OCI-LY7 (cell line): ENCODE measurements around the gene ZBTB3. TPM values are rescaled to one million over a fixed set of nuclear protein-coding genes. Genes with fewer than 3 reads are reported as not detected.
A peak's percentile ranks its signal among the peaks of the same experiment; 100 is the strongest.
"Not testable (repeated sequence)": the region's sequence is repeated elsewhere in the genome, so short reads cannot be mapped to it uniquely, and the experiment has no call there.

Experiments used
- BruUV-seq: library from RNA; stranded (reverse); fragments of 400-500 nt; replicated peaks from 2 replicates; lab custom pipeline; 2021; lab: Mats Ljungman, UMichigan
- CTCF ChIA-PET: fragments of 300-600 bp; sonication (Branson Sonifier 250); formaldehyde crosslinking; loops from one replicate; lab custom pipeline; 2022; ENCODE audit warnings: antibody characterized with exemption; ENCODE audit not compliant: unreplicated experiment; lab: Charles Lee
- POLR2A ChIA-PET: fragments of 300-600 bp; sonication (Branson Sonifier 250); formaldehyde crosslinking; loops from one replicate; lab custom pipeline; 2022; ENCODE audit warnings: antibody characterized with exemption; lab: Charles Lee
- DNase-seq: peaks from one replicate; pipeline ENCODE4 v3.0.0-alpha.2; 2015; ENCODE audit warnings: low spot score
- H2AFZ ChIP-seq: fragments of 200-600 bp; sonication (generic), shearing (Covaris generic); 2 replicates; pipeline ENCODE4 v1.6.1; 2014; ENCODE audit warnings: mild to moderate bottlenecking, antibody characterized with exemption, low read length, moderate library complexity
- H3K27ac ChIP-seq: fragments of 200-600 bp; sonication (generic); 2 replicates; pipeline ENCODE4 v1.5.1; 2014; ENCODE audit warnings: mixed run types, low read depth, mild to moderate bottlenecking, moderate library complexity, low read length, inconsistent platforms; ENCODE audit not compliant: poor library complexity, severe bottlenecking
- H3K36me3 ChIP-seq: fragments of 200-600 bp; sonication (generic); 2 replicates; pipeline ENCODE4 v1.6.1; 2014; ENCODE audit warnings: mild to moderate bottlenecking, antibody characterized with exemption, low read length, moderate library complexity, mixed read lengths; ENCODE audit not compliant: insufficient read depth
- H3K4me1 ChIP-seq: fragments of 200-600 bp; sonication (generic); 2 replicates; pipeline ENCODE4 v1.5.1; 2014; ENCODE audit warnings: mild to moderate bottlenecking, low read length; ENCODE audit not compliant: insufficient read depth, poor library complexity, severe bottlenecking
- H3K4me2 ChIP-seq: fragments of 200-600 bp; sonication (generic); 2 replicates; pipeline ENCODE4 v1.6.1; 2014; ENCODE audit warnings: mild to moderate bottlenecking, low read length
- H3K4me3 ChIP-seq: fragments of 200-600 bp; sonication (generic); 2 replicates; pipeline ENCODE4 v1.5.1; 2014; ENCODE audit warnings: mild to moderate bottlenecking, low read depth, low read length; ENCODE audit not compliant: poor library complexity, severe bottlenecking
- H3K79me2 ChIP-seq: fragments of 200-600 bp; sonication (generic); 2 replicates; pipeline ENCODE4 v1.6.1; 2016; ENCODE audit warnings: low read depth, mild to moderate bottlenecking, low read length, moderate library complexity, mixed read lengths; ENCODE audit not compliant: insufficient read depth
- H3K9me2 ChIP-seq: fragments of 200-600 bp; sonication (generic); 2 replicates; pipeline ENCODE4 v1.6.1; 2016; ENCODE audit warnings: mild to moderate bottlenecking, low read length, mixed read lengths; ENCODE audit not compliant: insufficient read depth
- H3K9me3 ChIP-seq: fragments of 200-600 bp; sonication (generic); 2 replicates; pipeline ENCODE4 v1.6.1; 2014; ENCODE audit warnings: mild to moderate bottlenecking, mixed run types, low read length, mixed read lengths
- H4K20me1 ChIP-seq: fragments of 200-600 bp; sonication (generic); 2 replicates; pipeline ENCODE4 v1.6.1; 2014; ENCODE audit warnings: mild to moderate bottlenecking, antibody characterized with exemption, low read length, moderate library complexity, mixed read lengths; ENCODE audit not compliant: insufficient read depth
- EZH2phosphoT487 ChIP-seq: fragments of 200-600 bp; sonication (generic); IDR thresholded peaks from 2 replicates; pipeline ENCODE4 v1.6.1; 2018; ENCODE audit warnings: low read depth, borderline replicate concordance, mild to moderate bottlenecking, mixed run types, antibody characterized with exemption, low read length, moderate library complexity, mixed read lengths
- intact Hi-C: fragments of 100-400 bp; cut with micrococcal nuclease; formaldehyde crosslinking; loops from one replicate; pipeline ENCODE4 v1.10.0; 2022; ENCODE audit not compliant: unreplicated experiment
- total RNA-seq, 2 experiments: library from RNA; depleted of rRNA in 1 of 2; stranded (reverse); fragments of >200 nt in 1 of 2; shearing (Covaris generic) in 1 of 2; gene quantifications; 2 replicates each; pipeline ENCODE4 v1.2.3, GENCODE V29; 2014 to 2022
- TF ChIP-seq, protein P1 (sequence below): fragments of 200-600 bp; sonication (generic); conservative IDR thresholded peaks from 2 replicates; pipeline ENCODE4 v1.5.1; 2014; ENCODE audit warnings: mild to moderate bottlenecking, antibody characterized with exemption, low read length, moderate library complexity, mixed read lengths

The ZBTB3 gene
- total RNA-seq, 2 experiments from 2014 or later = 11.3 to 11.8 TPM

DNA sequence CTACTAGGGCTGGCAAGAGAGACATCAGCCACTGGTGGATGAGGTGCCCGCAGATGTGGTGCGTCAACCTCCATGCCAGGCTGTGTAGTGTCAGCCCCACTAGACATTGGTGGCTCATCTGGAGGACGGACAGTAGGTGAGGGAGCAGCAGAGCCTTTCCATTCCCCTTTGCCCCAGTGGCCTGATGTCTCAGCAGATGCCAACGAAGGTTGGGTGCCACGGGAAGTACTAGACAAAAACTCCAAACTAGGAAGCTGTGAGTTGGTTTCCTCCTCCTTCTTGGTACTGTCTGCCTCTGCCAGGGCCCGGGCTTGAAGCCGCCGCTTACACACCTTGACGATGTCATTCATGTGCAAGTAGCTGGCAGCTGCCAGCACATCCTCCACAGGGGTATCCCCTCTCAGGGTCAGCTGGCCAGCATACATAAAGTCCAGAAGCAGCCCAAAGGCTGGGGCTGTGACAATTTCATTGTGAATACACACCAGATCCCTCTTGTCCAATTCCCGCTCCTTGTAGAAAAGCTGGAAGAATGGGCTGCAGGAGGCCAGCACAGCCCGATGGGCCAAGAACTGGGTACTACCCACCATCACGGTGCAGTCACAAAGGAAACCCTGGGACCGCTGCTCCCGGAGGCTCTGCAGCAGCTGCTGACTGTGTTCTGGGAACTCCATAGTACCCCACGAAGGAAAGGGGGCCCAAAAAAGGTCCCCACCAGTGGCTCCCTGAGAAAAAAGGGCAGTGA is 795 bp downstream of the ZBTB3 start:
- H3K9me3 ChIP-seq = no peaks in the 10 kb centered on the region
- no peak overlapping the region for H3K27ac ChIP-seq
- H4K20me1 ChIP-seq = no peaks in the 10 kb centered on the region
- DNase-seq = no peak
- no peaks in the 10 kb centered on the region for H3K9me2 ChIP-seq
- TSS peak; percentile 85 for BruUV-seq
- no peak overlapping the region; the same call in 1 of the 2 replicates for H2AFZ ChIP-seq
- H3K4me3 ChIP-seq = peak overlapping the region; percentile 71
- CTCF ChIA-PET = interaction anchor here (0.6 to 1.5 kb wide), 3 partner anchors 23 to 131 kb away, joined by 3 to 5 read pairs (median 3); no protein-coding TSS in a partner anchor
- no peak for TF ChIP-seq EZH2phosphoT487
- TF ChIP-seq, protein P1, sequence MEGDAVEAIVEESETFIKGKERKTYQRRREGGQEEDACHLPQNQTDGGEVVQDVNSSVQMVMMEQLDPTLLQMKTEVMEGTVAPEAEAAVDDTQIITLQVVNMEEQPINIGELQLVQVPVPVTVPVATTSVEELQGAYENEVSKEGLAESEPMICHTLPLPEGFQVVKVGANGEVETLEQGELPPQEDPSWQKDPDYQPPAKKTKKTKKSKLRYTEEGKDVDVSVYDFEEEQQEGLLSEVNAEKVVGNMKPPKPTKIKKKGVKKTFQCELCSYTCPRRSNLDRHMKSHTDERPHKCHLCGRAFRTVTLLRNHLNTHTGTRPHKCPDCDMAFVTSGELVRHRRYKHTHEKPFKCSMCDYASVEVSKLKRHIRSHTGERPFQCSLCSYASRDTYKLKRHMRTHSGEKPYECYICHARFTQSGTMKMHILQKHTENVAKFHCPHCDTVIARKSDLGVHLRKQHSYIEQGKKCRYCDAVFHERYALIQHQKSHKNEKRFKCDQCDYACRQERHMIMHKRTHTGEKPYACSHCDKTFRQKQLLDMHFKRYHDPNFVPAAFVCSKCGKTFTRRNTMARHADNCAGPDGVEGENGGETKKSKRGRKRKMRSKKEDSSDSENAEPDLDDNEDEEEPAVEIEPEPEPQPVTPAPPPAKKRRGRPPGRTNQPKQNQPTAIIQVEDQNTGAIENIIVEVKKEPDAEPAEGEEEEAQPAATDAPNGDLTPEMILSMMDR = no peak
- POLR2A ChIA-PET = interaction anchor here (0.6 to 2.0 kb wide), 32 partner anchors 9 to 162 kb away, joined by 3 to 16 read pairs (median 5); partner anchors contain the start of genes C11orf98, CSKMT, HNRNPUL2 and INTS5
- intact Hi-C loops = no loop called here
- no peaks in the 10 kb centered on the region for H3K79me2 ChIP-seq
- H3K36me3 ChIP-seq = no peaks in the 10 kb centered on the region
- H3K4me2 ChIP-seq = peak overlapping the region; percentile 66
- peaks cover 23% of the 10 kb centered on the region for H3K4me1 ChIP-seq

GRCh38 chr11:62752177-62752785 is 1.7 kb downstream of the ZBTB3 start:
- Histone ChIP-seq H4K20me1 (no peaks in the 10 kb centered on the region), H3K79me2 (no peaks in the 10 kb centered on the region), H3K4me1 (peaks cover 25% of the 10 kb centered on the region), H3K27ac (no peak overlapping the region), H2AFZ (no peak overlapping the region), H3K36me3 (no peaks in the 10 kb centered on the region), H3K4me2 (no peak overlapping the region), H3K9me2 (no peaks in the 10 kb centered on the region), H3K4me3 (no peak overlapping the region), H3K9me3 (no peaks in the 10 kb centered on the region)
- BruUV-seq = no TSS peak
- TF ChIP-seq, protein P1 = no peak
- TF ChIP-seq EZH2phosphoT487 = no peak
- intact Hi-C loops = no loop called here
- ChIA-PET POLR2A (interaction anchor here (1.2 kb wide), 1 partner anchor 9 kb away, joined by 5 read pairs; the partner anchor contains the start of gene POLR2G), CTCF (no interaction called here)
- DNase-seq = no peak

GRCh38 chr11:62749931-62750330 is 4.0 kb downstream of the ZBTB3 start:
- BruUV-seq, DNase-seq, intact Hi-C loops, CTCF ChIA-PET, H3K4me3 ChIP-seq, H3K9me2 ChIP-seq, H4K20me1 ChIP-seq, H3K4me2 ChIP-seq, H3K27ac ChIP-seq, H3K79me2 ChIP-seq, H3K9me3 ChIP-seq, H2AFZ ChIP-seq, H3K36me3 ChIP-seq: not testable (repeated sequence)
- peaks cover 26% of the 10 kb centered on the region for H3K4me1 ChIP-seq
- POLR2A ChIA-PET = interaction anchor here (0.6 to 0.7 kb wide), 3 partner anchors 47 to 846 kb away, joined by 3 to 4 read pairs (median 3); no protein-coding TSS in a partner anchor
